NCI-H460 (cell line): ENCODE data around the gene CCDC188. TPM values are rescaled to one million over a fixed set of nuclear protein-coding genes. Genes with fewer than 3 reads are reported as not detected.

Experiments
- DNase-seq: peaks from one replicate; pipeline ENCODE4 v3.0.0-alpha.2; 2016; ENCODE audit warnings: low read depth; ENCODE audit errors: extremely low read depth
- total RNA-seq: library from RNA; depleted of rRNA; stranded (reverse); fragments of >200 nt; shearing (Covaris generic); gene quantifications from 2 replicates; pipeline ENCODE4 v1.2.3, GENCODE V29; 2014

CCDC188 gene
- total RNA-seq, 1 experiment from 2014 or later, result not detected

DNA sequence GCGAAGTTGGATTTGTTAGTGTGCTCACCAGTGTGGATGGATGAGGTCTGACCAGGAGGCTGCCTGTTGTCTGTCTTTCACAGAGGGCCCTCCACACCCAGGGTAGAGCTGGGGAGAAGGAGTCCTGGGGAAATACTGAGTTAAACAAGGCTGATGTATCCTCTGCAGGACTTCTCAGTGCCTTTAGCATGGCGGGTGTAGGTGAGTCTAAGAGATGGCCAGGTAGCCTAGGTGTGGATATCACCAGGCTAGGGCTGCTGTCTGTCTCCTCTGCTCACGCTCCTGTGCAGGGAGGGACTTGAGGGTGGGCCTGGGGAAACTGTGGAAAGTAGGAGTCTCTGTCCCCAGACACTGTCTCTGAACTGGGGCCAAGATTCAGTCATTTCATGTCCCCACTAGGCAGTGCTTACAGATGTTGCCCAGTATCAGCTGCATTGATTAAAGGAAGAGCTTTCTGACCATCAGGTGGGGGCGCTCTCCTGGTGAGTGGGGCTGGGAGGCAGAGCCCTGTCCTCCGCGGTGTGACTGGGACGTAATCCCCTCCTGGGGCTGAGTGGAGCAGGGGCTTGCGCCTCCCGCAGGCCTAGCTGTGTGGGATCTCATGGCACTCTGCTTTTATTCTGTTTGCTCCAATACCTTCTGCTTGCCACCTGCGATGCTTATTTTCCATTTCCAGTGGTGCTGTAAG lies 35.5 kb upstream of the CCDC188 start:
- DNase-seq, result no peak

- DNase-seq, result no peak
Measured at GRCh38 chr22:20185750-20186149, 34.9 kb upstream of the CCDC188 start.

DNA sequence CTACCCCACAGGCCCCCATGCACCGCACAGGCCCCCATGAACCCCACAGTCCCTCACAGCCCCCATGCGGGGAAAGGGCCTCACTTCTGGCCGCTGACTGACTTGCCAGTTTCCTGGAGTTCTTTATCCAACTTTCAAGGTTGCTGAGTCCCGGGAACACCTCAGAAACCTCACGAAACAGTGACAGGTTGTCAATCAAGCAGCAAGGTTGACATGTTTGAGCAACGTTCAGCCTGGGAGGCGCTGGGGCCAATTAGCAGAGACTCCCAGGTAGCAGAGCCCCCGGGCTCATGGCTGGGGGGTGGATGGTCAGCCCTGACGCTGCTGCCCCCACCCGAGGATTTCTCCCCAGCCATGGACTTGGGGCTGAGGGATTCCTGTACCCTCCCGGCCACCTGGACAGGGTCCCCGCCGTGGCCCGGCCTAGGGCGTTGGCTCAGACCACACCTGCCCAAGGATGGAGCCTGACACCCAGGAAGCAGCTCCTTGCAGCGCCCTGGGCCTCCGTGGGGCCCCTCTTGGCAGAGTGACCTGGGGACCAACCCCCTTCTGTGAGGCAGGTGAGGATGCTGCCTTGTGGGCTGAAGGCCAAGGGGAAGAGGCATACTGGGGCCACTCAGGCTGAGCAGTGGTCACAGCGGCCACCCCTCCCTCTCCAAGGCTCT lies 33.8 kb upstream of the CCDC188 start:
- no peak for DNase-seq

DNA sequence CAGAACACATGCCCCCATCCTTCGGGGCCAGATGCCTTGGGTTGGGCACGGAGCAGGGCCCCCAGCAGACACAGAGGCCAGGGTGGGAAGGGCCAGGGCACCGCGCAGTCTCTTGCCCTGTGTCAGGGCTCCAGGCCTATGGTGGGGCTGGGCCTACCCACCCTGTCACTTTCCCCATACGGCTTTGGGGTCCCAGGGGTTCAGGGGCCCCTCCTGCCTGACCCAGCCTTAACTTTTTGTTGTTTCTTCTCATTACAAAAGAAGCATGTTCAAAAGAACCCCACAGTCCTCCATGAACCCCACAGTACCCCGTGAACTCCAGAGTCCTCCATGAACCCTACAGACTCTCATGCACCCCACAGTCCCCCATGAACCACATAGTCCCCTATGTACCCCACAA lies 33.0 kb upstream of the CCDC188 start:
- DNase-seq, result no peak

GRCh38 chr22:20183101-20183500 lies 32.2 kb upstream of the CCDC188 start:
- no peak for DNase-seq

GRCh38 chr22:20182365-20182764 lies 31.5 kb upstream of the CCDC188 start:
- no peak for DNase-seq

DNA sequence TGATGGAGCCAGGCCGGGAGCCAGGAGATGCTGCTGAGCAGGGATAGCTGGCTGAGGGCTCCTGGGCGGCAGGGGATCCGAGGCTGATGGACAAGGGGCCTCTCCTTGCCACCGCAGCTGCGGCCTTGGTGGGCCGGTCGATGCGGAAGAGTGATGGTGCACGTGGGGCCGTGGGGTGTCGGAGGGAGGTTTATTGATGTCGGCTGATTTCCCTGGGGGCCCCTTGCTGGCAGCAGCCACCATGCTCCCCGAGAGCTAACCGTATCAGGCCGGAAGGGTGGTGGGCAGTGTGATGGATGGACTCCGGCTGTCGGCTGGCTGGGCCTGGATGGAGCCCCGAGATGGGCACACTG lies 31.0 kb upstream of the CCDC188 start:
- DNase-seq, result no peak

DNA sequence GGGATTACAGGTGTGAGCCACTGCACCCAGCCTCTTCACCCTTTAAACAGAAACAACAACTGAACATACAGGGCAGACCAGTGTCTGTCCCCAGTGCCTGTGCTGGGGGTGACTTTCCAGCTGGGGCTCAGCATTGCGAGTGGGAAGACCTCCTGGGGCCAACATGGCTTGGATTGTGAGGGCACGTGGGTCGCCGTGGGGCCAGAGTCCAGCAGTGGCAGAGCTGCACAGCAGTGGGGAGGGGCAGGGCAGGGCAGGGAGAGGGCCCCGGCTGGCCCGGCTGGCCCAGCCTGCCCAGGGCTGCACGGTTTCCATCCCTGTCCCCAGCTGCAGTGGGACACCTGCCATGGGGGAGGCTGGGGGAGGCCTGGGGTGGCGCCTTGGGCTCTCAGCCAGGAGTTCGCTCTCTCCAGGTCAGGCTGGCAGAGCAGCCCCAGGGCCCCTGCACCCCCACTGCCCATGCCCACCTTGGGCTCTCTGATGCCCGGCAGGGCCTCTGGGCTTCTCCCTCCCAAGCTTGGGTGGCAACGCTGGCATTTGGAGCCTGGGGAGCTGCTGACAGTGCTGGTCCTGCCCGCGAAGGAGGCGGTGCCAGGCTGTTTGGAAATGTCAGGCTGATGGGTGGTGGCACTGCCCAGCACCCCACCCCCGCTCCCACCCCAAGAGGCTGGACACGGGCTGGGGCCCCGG lies 30.5 kb upstream of the CCDC188 start:
- DNase-seq, result no peak

DNA sequence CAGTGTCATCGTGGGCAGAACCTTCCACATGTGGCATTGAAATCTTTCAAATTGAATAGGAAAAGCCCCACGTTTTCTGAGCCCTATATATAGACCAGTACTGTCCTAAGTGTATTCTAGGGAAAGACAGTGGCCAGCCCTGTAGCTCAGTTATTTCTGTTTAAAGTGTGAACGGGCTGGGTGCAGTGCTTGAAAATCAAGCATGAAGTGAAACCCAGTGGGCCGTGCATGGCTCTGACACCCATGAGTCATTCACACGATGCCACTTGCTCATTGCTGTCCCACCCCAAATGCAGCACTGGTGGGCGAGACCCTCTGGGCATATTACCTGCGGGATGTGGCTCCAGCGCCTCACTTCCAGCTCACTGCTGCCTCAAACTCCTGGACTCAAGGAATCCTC lies 29.8 kb upstream of the CCDC188 start:
- no peak for DNase-seq

GRCh38 chr22:20180245-20180630 lies 29.4 kb upstream of the CCDC188 start:
- DNase-seq, result no peak

DNA sequence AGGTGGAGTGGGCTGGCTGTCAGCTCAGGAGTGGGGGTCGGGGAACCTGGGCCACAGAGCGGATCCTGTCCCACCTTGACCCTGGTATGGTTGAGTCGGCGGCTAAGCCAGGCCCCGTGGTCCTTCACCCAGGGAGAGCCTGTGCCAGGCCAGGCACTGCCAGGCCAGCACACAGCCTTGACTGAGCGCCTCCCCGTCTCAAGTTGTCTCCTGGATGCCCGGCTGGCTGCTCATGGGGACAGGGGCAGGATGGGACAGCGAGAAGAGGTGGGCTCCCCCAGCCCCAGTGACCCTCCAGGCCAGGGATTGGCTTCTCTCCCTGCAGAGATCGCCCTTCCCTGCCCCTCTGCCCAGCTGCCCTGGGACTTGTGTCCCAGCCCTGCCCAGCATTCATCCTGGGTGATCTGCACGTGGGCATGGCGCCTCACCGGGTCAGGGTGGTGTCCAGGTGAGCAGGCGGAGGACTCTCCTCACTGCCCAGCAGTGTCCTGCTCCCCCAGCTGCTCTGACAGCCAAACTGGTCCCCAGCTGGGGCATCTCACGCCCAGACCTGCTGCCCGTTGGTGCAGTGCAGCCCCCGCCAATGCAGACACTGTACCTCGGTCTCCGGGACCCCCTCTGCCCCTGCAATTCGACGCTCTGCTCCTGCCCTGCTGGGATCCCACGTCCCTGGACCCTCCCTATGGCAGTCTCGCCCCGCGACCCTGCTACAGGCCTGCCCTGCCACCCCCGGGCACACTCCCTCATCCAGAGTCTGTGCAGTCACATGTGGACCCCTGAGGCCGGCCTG lies 28.8 kb upstream of the CCDC188 start:
- no peak for DNase-seq

DNA sequence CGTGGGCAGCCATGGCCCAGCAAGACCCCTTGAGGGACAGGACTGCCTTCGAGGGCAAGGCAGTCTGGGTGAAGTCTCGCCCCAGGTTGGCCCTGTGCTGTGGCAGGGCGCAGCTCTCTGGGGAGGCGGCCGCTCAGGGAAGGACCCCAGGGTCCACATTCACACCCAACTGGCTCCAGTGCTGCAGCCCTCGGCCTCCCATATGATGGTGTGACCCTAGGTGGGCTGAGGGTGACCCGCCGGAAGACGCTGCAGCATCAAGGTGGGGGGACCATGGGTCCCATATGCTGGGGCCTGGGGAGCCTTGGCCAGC lies 28.0 kb upstream of the CCDC188 start:
- no peak for DNase-seq

DNA sequence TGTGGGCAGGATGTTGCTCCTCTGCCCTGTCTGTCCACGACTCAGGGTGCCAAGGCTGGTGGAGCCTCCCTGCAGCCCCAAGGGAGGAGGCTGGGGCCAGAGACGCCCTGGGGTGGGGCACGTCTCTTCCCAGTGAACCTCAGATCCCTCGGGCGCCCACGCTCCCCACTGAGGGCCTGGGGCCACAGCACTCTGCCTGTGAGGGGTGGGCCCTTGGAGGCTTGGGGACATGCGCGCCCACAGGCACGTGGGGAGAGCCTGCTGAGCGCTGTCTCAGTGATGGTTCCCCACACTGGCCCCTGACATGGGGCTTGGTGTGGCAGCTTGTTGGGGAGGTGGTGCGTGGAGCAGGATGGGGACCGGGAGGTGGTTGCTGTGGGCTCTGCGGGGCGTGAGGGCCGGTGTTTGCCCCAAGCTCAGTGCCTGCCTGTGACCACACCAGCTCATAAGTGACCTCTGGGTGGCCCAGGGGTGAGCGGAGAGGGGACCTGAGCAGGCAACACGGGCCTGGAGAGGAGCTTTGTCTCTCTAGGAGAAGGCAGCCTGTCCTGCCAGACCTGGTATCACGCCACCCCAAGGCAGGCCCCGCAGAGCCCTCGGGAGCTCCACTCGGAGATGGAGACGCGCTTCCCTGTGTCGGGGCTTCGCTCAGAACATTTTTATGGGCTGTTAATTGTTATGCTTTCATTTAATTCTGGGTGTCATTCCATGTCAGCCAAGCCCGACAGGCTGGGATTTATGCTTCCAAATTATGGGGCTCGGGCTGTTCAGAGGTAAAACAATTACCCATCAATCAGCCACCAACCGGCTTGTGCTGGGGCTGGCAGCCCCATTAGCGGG lies 27.4 kb upstream of the CCDC188 start:
- DNase-seq, result no peak

DNA sequence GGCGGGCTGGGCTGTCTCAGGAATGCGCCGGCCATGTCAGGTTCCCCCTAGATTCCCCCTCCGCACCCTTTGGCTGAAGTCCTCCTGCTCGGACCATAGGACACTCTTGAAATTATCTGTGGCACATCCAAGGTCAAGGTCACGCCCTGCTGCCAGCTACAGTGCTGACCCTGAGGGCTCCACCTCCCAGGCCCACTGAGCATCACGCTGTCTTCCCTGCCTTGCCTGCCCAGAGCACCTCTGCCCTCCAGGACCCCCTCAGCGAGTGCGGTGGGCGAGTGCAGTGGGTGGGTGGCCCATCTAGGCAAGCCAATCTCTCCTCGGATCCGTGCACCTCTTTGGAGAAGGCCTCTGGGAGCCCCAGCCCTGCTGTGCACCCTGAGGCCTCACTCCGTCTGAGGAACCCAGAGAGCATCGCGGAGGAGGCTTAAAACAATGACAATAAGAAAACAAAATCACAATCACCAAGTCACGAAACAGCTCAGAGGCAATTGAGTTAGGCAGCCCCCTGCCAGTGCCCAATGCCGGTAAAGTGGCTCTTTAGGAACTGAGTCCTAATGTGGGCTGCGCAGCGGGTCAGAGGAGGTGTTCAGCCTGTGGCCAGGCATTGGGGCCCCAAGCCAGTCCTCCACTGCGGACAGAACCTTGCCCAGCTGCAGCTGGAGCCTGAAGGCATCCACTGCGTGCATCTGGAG lies 26.5 kb upstream of the CCDC188 start:
- no peak for DNase-seq

- no peak for DNase-seq
Measured at GRCh38 chr22:20176421-20177085, 25.7 kb upstream of the CCDC188 start.

GRCh38 chr22:20175597-20175900 lies 24.7 kb upstream of the CCDC188 start:
- DNase-seq, result no peak

DNA sequence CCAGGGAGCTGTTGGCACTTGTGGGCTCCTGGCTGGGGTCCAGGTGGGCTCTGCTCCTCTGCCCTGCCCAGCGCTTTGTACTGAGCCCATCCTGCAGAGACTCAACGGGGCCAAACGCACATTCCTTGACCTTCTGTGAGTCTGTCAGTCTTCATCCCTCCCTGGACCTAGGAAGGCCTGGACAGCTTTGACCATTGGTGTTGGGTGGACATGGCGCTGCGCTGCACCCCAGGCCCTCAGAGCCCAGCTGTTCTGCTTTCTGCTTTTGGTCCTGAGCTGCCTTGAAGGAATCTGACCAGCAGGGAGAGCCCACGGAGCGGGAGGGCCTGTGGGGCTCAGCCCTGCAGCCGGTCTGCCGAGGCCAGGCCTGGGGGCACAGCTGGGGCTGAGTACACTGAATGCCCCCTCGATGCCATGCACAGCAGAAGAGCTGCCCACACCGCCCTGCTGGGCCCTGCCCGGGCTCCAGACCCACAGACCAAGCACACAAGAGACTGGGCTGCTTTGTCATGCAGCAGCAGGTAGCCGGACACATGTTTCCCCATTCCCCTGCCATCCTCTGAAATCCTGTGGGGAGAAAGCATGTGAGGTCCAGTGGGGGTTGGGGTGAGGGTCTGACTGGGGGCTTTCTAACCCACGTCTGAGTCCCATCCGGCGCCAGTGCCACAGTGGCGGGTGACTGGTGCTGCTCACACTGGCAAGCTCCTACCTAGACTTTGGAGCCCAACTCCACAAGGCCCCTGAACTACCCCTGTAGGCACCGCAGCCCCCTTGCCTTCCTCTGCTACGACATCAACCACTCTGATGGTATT lies 24.1 kb upstream of the CCDC188 start:
- DNase-seq, result no peak

DNA sequence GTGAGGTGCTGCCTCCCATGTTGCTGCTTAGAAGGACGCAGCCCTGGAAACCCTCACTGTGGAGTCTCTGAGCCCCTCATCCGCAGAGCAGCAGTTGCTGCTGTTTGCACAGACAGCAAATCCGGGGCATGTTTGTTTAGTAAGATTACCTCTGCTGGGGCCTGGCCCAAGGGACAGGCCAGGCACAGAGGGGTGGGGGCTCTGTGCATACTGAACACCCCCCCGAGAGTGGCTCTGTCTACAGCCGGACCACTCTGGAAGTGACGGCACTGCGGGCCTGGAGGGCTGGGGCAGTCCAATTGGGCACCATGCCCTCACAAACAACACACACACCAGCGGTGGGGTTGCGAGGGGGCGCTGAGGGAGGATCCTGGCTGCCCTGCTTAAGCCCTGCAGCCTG lies 22.9 kb upstream of the CCDC188 start:
- DNase-seq, result no peak

- no peak for DNase-seq
Measured at GRCh38 chr22:20173246-20173645, 22.4 kb upstream of the CCDC188 start.
